Measurements from ENCODE around the gene CHRM4.

The CHRM4 gene

DNA sequence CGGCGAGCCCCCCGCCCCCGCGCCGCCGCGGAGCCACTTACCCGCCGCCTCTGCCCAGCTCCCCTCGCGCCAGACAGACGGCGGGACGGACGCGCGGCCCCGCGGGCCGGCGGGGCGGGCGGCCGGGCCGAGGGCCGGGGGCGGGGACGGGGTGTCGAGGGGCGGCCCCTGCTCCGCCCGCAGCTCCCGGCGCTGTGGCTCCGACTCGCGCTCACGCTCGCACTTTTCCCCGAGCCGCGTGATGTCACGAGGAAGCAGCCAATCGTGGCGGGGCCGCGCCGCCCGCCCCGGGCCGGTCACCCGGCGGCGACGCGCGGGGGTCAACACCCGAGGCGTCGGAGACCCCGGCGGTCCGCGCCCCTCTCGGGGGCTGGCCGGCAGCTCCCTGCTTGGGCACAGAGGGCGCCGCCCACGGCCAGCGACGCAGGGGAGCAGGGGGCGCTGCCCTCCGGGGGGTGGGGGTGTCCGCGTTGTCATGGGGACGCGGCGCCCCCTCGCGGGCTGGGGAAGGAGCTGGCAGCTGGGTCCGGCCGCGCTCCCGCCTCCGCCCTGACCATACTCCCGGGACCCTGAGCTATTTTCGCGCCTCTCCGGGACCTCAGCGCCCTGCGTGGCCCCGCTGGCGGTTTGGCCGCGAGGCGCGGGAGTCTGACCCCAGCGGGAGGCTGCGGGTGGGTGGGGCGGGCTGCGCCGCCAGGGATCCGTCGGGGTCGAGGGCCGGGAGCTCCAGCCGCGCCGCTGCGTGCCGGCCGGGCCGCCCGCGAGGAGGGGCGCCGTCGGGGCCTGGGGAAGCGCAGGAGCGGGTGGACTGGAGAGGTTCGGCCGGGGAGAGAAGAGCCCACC lies at the start of gene CHRM4:
CHRM4 (minus strand) TSS at position 199 of the 843 bp plus-strand sequence. CDS start 5,219 bp downstream, outside the sequence.
- DNase-seq (ENCODE audit: low spot score), result peak; percentile 74

DNA sequence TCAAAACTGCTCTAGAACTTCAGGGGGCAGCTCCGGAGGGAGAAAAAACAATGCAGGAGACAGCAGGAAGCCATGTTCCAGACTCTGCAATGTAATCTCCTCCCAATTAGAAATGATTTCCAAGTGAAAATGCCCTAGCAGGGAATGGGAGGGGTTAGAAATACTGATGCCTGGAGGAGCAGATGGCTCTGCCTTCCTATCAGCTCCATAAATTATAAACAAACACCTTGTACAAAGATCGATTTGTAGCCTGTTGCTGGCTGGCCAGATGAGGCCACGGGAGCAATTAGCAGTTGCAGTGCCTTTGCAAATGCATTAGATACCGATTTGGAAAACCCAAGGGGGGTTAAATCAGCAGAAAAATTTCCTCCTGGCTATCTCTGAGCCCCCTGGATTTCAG lies 46.6 kb upstream of the CHRM4 start:
- DNase-seq (ENCODE audit: low spot score), result no peak

DNA sequence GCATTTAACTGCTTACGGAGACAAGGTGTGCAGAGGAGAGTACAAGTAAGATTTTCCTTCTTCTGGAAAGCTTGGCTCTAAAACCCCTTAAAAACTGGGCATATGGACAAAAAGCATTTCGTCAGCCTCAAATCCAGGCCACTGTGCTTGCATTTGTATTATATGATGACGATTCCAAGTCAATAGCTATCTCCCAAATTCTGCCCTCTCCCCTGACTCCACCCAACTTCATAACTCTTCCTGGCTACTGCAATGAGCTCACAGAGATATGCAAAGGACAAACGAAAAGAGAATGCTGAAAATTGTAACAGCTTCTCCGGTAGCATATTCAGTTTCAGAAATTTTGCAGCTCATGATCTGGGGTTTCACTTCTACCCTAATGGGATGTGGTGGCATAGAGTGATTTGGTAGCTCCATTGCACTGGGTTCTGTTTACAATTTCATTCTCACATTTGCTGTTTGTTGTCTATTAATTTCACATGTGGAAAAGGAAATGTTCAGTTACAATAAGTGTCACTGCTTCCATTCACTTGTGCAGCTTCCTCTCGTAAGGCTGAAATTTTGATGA lies 45.6 kb upstream of the CHRM4 start:
- DNase-seq (ENCODE audit: low spot score), result no peak

DNA sequence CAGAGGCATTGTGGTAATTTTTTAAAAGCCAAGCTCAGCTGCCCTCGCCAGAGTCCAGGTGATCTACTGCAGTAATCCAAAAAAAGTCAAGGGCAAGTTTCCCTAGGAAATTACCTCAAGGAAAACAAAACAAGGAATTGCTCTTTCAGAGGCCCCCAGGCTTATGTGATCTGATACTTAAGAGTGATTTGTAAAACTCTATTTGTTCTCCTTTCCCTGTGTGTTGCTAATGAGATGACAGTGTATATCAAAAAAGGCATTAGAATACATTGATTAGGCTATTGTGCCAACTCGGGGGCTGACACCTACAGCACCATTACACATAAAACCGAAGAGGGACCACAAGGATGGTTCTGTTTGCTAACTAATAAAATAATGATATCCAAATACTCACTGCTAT lies 44.5 kb upstream of the CHRM4 start:
- DNase-seq (ENCODE audit: low spot score), result no peak

DNA sequence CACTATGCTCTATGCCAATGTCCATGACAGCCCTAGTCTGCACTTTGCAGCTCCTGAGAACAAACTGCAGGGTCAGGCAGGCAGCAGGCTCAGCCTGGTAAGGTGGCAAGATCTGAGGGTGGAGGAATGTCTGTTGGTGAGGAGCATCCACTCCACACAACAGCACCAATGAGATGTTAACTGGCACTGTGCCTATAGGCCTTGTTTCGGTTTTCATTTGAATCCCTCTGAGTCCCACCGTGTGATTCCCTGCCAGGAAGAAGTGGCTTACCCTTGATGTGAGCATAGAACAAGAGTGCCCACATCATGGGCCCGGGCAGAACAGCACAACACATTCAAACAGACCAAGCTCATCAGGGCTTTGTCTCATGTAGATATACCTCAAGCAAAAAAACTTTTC lies 44.1 kb upstream of the CHRM4 start:
- no peak for DNase-seq (ENCODE audit: low spot score)

DNA sequence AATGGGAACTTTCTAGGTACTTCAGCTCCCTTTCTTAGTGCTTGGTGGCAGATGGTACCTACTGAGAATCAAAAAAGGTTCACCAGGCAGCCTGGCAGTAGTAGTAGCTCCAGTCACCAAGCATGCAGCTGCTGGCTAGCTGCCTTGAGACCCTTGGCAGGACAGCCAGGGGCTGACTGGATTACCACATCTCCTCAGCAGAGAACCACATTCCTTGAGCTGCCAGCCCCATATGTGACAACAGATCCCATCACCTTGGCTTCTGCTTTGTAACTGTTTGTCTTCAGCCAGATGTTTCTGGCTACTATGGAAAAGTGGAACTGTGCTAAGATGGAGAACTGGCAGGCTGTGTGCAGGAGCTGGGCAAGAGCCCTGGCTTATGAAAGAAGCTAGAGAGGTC lies 39.6 kb upstream of the CHRM4 start:
- DNase-seq (ENCODE audit: low spot score), result no peak

DNA sequence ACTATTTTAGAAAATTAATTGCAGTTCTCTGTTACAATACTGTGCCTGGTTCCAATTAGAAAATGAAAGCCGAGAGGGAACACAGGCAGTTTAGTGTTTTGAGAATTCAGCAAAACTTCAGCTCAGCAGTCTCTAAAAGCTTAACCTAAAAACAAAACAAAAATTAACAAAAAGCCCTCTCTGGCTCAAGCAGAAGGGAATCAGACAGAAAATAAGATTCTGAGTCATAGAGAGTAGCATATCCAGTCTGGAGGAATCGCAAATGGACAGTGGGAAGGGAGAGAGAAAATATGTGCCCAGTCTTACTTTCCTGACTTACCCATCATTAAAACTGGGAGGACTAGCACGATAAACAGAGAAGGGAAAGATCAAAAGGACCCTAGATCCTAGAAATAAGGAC lies 38.1 kb upstream of the CHRM4 start:
- no peak for DNase-seq (ENCODE audit: low spot score)

DNA sequence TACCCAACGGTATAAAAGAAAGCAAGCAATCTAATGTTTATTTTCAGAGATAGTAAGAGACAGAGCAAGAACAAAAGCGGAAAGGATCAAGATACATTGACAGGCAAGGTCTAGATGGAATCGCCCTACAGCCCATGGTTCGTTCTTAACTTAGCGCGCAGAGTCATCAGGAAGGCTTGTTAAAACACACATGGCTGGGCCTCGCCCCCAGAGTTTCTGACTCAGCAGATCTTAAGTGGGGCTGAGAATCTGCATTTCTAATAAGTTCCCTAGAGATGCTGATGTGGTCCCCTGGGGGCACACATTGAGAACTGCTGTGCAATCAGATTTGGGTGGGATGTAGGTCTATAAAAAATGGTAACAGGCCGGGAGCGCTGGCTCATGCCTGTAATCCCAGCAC lies 35.8 kb upstream of the CHRM4 start:
- no peak for DNase-seq (ENCODE audit: low spot score)

DNA sequence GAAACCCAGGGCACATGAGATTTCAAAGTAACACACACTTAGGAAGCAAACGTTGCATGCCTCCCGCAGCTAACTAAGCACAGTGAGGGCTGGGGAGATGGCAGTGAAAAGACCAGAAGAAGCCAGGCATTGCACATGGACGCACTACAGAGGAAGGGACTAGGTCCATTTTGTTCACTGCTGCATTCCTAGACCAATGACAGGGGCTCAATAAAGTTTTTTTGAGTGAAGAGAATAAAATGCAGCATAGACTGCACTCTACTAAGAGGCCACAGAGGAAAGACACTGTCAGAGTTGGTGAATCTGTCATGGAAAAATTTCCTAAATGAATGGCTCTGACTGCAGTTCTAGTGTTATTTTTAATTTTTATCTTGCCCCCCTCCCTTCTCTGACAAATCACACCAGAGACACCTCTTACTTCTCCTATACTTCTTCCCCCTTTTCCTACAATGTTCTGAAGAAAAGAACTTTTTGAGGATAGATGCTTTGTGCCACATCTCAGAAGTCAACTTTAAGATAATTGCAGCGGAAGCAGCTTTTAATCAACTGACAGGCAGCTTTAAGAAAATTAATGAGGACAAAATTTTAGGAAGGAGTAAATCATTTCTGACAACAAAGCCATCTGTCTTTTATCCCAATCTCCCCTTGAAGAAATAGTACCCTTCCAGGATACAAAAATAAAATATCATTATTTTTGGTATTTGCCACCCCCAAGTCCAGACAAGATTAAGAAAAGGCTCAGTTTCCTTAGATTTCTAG lies 34.8 kb upstream of the CHRM4 start:
- no peak for DNase-seq (ENCODE audit: low spot score)

DNA sequence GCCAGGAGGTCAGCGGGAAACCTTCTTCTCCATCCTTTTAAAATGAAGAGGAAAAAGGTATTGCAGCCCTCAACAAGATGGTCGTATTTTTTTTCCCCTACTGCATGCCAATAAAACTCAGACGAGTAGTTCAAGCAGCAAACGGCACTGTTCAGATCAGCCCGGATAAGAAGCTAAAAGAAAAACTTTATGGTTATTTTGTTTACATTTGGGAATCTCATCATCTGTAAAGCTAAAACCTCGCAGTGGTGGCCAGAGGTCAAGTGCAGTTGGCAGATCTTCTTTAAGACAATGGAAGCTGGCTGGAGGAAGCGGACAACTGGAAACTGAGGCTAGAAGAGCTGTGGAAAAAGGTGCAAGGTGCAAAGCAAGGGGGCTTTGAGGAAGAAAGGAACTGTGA lies 31.0 kb upstream of the CHRM4 start:
- DNase-seq (ENCODE audit: low spot score), result no peak

DNA sequence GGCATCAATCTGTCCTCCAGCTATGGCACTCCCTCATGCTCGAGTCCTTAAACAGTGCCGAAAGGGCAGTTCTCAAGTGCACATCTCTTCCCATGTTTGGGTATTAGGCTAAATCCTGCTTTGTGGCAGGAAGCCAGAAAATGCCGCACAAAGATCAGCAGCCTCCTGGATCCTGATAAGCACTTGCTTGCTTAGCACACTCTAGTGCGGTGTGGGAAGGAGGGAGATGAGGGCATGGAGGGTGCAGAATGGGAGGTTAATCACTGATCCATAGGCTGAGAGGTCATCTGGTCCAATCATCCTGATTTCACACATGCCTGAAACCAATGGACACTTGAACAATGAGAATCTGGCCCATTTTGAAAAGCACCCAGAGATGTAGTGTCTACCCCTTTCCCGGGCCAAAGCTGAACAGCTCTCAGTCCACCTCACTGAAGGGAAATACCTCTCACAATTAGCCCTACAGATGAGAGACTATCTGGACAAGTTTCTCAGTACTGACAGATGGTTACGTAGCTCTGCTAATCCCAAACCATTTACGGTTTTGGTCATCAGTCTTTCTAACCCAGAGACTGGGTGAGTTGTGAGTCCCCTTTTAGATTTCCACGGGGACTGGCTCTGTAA lies 29.8 kb upstream of the CHRM4 start:
- no peak for DNase-seq (ENCODE audit: low spot score)

DNA sequence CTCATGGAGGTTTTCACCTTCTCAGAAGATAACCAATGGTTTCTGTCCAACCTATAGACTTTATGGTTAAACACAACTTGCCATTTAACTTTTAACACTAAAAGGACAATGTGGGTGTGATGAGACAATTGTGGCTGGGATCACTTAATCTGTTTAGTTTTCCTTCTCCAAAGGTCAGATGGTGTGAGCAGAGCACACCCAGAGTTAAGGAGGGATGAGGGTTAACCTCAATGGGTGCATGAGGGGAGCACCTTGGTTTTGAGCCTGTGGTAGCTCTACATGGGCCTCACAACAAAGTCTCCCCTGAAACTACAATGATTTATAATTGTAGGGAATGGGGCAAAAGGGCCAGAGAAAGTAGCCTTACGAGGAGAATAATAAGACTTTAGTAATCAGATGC lies 28.9 kb upstream of the CHRM4 start:
- no peak for DNase-seq (ENCODE audit: low spot score)

DNA sequence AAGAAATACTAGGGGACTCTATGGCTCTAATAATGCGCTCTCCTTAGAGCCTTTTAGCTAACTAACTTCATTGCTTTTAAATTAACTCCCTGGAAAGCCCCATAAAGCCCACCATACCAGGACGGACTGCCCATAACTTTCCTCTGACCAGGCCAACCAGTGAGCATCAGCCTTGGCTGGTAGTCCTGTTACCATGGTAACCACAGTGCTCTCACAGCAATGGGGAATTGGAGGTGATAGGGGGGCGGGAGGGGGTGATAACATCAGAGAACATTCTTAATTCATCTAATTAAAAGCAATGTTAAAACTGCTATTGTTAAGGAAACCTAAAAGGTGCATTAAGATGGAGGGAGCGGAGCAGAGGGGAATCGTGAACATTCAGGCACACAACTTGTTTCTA lies 27.2 kb upstream of the CHRM4 start:
- DNase-seq (ENCODE audit: low spot score), result no peak

DNA sequence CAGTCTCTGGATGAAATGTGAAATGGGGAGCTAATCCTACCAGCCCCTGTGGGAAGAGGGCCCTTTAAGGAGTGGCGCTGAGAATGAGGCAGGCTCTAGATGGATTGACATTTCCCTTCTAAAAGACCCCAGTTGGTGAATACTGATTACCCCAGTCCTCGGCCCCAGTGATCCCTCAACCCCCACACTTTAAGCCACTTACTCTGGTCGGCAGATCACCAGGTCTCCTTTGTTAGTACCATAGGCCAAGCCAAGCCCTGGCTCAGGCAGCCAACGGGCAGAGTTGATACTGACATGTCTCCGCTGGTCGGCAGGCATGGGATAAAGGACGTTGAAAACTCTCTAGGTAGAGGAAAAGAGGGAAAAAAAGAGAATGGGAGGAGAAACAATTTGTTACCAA lies 26.1 kb upstream of the CHRM4 start:
- DNase-seq (ENCODE audit: low spot score), result no peak

DNA sequence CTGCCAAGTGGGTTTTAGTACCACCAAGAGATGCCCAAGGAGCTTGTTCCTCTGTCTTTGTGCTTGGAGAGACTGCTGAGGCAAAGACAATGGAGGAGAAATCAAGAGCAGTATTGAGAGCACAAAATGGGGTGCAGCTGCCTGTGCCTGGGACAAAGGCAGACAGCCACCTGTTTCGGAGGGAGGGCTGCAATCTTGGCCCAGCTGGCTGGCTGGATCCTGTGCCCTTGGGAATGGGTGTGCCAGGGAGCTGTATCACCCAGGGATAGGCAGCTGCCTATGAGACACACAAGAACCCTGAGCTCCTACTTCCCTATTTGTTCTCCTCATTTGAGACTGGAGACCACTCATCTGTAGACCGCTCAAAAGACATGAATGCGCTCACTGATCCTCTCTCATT lies 23.3 kb upstream of the CHRM4 start:
- no peak for DNase-seq (ENCODE audit: low spot score)

DNA sequence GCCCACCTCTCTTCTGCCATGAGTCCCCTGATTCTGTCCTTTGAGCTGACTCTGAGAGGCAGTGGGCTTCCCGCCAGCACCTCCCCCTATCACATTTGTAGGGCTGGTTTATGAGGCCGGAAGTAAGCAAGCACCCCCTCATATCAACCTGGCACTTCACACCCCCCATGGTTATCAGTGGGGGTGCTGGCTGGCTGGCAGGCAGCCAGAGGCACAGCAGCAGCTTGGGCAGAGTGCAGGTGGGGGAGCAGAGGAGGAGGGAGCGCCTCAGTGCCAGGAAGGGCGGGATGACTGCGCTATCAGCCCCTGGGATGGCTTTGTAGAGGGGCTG lies 22.9 kb upstream of the CHRM4 start:
- no peak for DNase-seq (ENCODE audit: low spot score)

DNA sequence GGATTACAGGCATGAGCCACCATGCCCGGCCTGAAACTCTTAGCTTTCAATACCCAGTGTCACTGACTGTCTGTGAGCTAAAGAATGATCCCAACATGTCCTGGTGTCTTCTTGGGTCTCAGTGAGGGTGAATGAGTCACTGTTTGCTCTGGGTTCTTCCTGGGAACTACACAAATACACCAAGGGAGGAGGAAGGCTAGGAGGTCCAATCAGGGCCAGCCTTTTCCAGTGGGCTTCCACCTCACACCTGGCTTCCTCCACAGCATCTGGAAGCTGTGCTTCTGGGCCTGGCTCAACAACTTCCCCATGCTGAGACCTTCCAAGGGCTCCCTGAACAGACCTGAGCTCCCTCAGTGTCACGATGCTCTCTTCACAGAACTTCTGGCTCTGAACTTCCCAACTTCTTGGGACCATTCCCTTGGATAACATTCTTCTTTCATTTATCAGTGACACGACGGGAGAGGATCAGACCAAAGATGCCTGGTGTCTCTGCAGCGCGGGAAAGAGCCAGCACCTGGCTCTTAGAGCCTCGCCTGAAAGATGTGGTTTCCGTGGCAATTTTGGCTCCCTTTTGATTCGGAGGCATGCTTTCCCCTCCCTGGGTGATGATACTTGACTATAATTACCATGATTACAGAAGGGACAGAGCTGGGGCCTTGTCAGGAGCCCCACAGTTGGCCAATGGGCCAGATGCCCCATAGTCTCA lies 22.3 kb upstream of the CHRM4 start:
- peak; percentile 29 for DNase-seq (ENCODE audit: low spot score)

DNA sequence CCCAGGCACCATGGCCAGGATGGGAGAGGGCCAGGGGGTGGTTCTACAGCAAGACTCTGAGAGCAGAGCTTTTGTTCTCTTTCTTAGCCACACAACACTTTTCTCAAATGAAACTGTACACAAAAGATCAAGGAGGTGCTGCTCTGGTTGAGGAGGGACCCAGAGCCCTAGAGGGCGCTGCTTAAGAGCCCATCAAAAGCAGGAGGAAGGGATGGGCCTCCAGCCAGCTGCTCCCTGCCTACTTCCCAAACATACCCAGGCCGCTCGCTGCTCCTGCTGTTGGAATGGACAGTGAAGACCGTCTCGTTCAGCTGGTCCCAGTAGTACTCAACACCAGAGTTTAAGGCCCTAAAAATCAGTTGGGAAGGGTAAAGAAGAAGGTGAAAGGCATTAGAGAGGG lies 18.4 kb upstream of the CHRM4 start:
- DNase-seq (ENCODE audit: low spot score), result no peak

DNA sequence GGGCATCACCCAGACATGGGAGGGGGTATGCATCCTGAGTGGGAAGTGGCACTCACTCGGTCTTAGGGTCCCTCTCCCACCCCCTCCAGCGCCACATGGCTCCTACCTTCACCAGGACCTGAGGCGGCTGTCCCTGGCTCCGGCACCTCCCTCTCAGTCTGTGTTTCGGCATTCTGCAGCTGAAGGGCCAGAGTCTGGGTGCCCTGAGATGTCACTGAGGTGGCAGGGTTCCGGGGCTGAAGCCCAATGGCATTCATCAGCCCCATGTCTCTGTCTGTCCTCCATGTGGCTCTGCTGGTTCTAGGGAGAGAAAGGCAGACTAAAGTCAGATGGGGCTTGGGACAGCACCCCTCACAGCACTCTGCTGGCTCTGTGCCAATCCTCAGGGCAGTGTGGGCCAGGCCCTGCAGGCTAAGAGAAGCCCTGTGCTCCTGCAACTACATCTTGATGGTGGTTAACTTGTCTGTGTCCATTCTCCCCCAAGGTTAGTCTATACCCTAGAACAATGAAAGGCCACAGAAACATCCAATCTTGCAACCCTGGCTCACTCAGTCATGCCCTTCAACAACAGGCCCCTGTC lies 16.9 kb upstream of the CHRM4 start:
- DNase-seq (ENCODE audit: low spot score), result no peak

DNA sequence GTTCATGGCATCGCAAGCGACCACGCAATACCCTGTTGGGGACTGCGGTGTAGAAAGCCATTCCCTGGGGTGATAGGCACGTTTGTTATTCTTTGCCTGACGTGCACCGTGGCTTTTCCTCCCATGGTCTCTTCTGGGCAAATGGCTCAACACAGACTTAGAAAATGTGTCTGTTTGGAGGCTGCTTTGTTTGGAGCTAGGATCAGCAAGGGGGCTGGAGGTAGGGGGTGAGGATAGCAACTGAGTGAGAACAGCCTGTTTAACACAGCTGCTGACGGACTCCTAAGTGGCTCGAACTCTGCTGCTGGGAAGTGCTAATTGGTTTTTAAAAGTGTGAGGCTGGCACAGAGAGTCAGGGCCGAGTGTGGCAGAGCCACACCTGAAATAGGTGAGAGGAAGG lies 16.1 kb upstream of the CHRM4 start:
- DNase-seq (ENCODE audit: low spot score), result no peak

DNA sequence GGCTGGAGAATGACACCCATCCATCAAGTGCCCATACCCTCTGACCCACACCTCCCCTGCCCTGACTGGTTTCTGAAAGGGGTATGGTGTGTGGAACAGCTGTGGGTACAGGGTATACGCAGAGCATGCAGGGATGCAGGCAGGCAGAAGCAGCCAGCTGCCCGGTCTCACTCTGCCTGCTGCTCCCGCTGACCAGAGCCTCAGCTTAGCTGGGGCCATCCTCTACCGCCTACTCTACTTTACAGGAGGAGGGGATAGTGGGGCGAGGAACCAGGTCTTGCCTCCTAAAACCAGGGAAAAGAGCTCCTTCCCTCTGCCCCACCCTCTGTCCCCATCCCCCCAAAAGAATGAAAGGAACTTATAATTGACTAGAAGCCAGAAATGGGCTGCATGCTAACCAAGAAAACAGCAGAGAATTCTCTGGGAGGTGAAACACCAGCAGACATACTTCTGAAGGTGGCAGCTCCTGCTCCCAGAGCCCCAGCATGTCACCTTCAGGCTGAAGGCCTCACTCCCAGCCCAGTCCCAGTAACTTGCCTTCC lies 13.0 kb upstream of the CHRM4 start:
- peak; percentile 17 for DNase-seq (ENCODE audit: low spot score)
